ENCODE measurements around the gene EED.
"Not testable (repeated sequence)": the region's sequence is repeated elsewhere in the genome, so short reads cannot be mapped to it uniquely, and the experiment has no call there.

The EED gene

GRCh38 chr11:86294026-86294425 lies 49.5 kb downstream of the EED start:
- no peak for DNase-seq

GRCh38 chr11:86301742-86302091 lies 57.2 kb downstream of the EED start:
- no peak for DNase-seq

- DNase-seq, result peak; percentile 99
Measured at GRCh38 chr11:86302092-86302793, 57.7 kb downstream of the EED start, which contains the start of gene HIKESHI. Gene HIKESHI, plus strand, starts transcription at chr11:86302240. Its CDS starts 209 bp downstream, at chr11:86302449.

DNA sequence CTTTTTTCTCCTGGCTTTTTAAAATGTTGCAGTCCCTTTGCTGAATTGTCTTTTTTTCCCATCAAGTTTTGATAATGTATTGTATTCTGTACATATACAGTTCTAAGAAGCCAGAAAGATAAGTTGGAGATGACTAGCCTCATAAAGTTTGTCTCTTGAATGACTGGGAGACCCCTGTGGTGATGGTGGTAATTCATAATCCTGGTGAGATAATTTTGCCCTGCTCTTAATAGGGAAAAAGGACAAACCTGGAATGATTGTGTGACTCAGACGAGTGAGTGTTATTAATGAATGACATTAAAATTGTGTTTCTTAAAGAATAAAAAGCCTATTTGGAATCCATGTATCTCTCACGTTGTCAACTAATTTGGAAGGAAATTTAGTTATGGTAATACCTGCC lies 58.7 kb downstream of the EED start:
- no peak for DNase-seq

DNA sequence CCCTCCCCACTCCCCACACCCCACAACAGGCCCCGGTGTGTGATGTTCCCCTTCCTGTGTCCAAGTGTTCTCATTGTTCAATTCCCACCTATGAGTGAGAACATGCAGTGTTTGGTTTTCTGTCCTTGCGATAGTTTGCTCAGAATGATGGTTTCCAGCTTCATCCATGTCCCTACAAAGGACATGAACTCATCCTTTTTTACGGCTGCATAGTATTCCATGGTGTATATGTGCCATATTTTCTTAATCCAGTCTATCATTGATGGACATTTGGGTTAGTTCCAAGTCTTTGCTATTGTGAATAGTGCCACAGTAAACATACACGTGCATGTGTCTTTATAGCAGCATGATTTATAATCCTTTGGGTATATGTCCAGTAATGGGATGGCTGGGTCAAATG lies 64.2 kb downstream of the EED start:
- DNase-seq, result not testable (repeated sequence)

- no peak for DNase-seq
Measured at GRCh38 chr11:86313793-86314192, 69.2 kb downstream of the EED start.

GRCh38 chr11:86314636-86315035 lies 70.1 kb downstream of the EED start:
- DNase-seq, result no peak
